ENCODE data around the gene INAFM2. TPM values are rescaled to one million over a fixed set of nuclear protein-coding genes. Genes with fewer than 3 reads are reported as not detected.

Gene INAFM2
- total and polyA plus RNA-seq, 9 of the 15 experiments (the other 6 are each of a cell fraction or from before 2014, with no cell fraction given): 11.8 to 43.1 (median 27.2) TPM

GRCh38 chr15:40279437-40280141 is 43.9 kb upstream of the INAFM2 start:
- Histone ChIP-seq H3K9ac (ENCODE audit: insufficient read depth in 1 of 2, low read depth in 2 of 2, low read length in 2 of 2) (no peak overlapping the region), H3K27me3 (ENCODE audit: control insufficient read depth in 2 of 2, insufficient read depth in 2 of 2, low read length in 2 of 2) (no peaks in the 10 kb centered on the region; a peak in 1 of 5 replicates), H3K36me3 (ENCODE audit: control insufficient read depth, insufficient read depth, low read length) (no peaks in the 10 kb centered on the region), H4K20me1 (replicated peaks; ENCODE audit: control insufficient read depth, insufficient read depth, low read length) (no peaks in the 10 kb centered on the region), H3K9me1 (ENCODE audit: control insufficient read depth, insufficient read depth, low read length) (no peaks in the 10 kb centered on the region), H3K79me2 (ENCODE audit: control insufficient read depth, insufficient read depth, low read length) (no peaks in the 10 kb centered on the region), H3K4me3 (no peak overlapping the region), H3K9me3 (replicated peaks; ENCODE audit: control insufficient read depth, insufficient read depth, low read depth, low read length) (no peaks in the 10 kb centered on the region), H3K4me2 (ENCODE audit: insufficient read depth, low read length) (no peak overlapping the region), H3K27ac (ENCODE audit: extremely low read depth, low read depth, low read length) (no peak overlapping the region), H2AFZ (ENCODE audit: low read depth, low read length) (0 out of 2 replicates have a peak overlapping the region, but pooled peaks have one; percentile 58), H3K4me1 (replicated peaks in 1 of 2; ENCODE audit: control insufficient read depth in 2 of 2, insufficient read depth in 2 of 2, low read length in 2 of 2) (peaks cover 13 to 56% of the 10 kb centered on the region in 2 experiments)
- ChIA-PET POLR2A (interaction anchor here (0.6 to 1.3 kb wide), 8 partner anchors 16 to 474 kb away, joined by 3 to 4 read pairs (median 4); partner anchors contain the start of gene PLCB2), CTCF (ENCODE audit: low intra/inter-chr PET ratio) (interaction anchor here (0.6 to 6.3 kb wide), 10 partner anchors 21 to 144 kb away, joined by 3 to 87 read pairs (median 6); partner anchors contain the start of gene PLCB2)
- FAIRE-seq (peak; percentile 90), DNase-seq (ENCODE audit: extremely low read depth in 1 of 4, low spot score in 3 of 4) (peak; percentile 77 to 84 (median 80)), ATAC-seq (peak; percentile 76)
- intact Hi-C loops (cut with micrococcal nuclease) (loop anchor here (1.0 to 5.0 kb wide), 3 partner anchors 31 to 59 kb away; partner anchors contain the start of gene INAFM2), in situ Hi-C loops (cut with MboI) (loop anchor here (5.0 kb wide), 1 partner anchor 33 kb away; no protein-coding TSS in a partner anchor)
- 34% methylated on average over 26 of the region's 40 CpGs for WGBS (ENCODE audit: insufficient coverage, low coverage, missing lambda C conversion rate)
- BruUV-seq (replicated peaks): no TSS peak
- TF ChIP-seq ZNF124 (CRISPR knock-in tag; IDR thresholded peaks at IDR 0.05) (no peak), ID3 (CRISPR knock-in tag; IDR thresholded peaks at IDR 0.05) (no peak), ID3 (tag; IDR thresholded peaks at IDR 0.05) (no peak), PTTG1 (tag; IDR thresholded peaks at IDR 0.05; ENCODE audit: low read depth) (no peak), ZNF512 (tag; IDR thresholded peaks at IDR 0.05) (no peak), ZHX1 (conservative IDR thresholded peaks at IDR 0.05; ENCODE audit: low read length) (no peak), CEBPB (tag; IDR thresholded peaks at IDR 0.05) (no peak), NR4A1 (CRISPR knock-in tag; IDR thresholded peaks at IDR 0.05) (no peak), NR4A1 (tag; IDR thresholded peaks at IDR 0.05) (no peak), ZNF24 (IDR thresholded peaks at IDR 0.05) (no peak), STAG1 (CRISPR knock-in tag; IDR thresholded peaks at IDR 0.05; ENCODE audit: borderline replicate concordance) (peak; percentile 93; the same call in 1 of the 2 replicates), SAP30 (IDR thresholded peaks at IDR 0.05; ENCODE audit: borderline replicate concordance, insufficient read depth, low read depth, low read length, poor library complexity, severe bottlenecking) (no peak), ZNF324 (CRISPR knock-in tag; IDR thresholded peaks at IDR 0.05) (no peak), SIN3B (IDR thresholded peaks at IDR 0.05; ENCODE audit: low read depth) (no peak), XRCC5 (IDR thresholded peaks at IDR 0.05; ENCODE audit: low read depth, low read length) (no peak)

Data from K562 (cell line).